Epithelial cell of prostate (primary cell): Measurements from ENCODE around the gene PERP.
"Not testable (repeated sequence)": the region's sequence is repeated elsewhere in the genome, so short reads cannot be mapped to it uniquely, and the experiment has no call there.

ENCODE experiments used
- DNase-seq: peaks from one replicate; pipeline ENCODE4 v3.0.0-alpha.2; 2011; ENCODE audit warnings: low read depth, low spot score
- H3K27ac ChIP-seq: fragments of 450-650 bp; 2 replicates; pipeline ENCODE4 v1.5.1; 2017; ENCODE audit warnings: mild to moderate bottlenecking

The PERP gene

DNA sequence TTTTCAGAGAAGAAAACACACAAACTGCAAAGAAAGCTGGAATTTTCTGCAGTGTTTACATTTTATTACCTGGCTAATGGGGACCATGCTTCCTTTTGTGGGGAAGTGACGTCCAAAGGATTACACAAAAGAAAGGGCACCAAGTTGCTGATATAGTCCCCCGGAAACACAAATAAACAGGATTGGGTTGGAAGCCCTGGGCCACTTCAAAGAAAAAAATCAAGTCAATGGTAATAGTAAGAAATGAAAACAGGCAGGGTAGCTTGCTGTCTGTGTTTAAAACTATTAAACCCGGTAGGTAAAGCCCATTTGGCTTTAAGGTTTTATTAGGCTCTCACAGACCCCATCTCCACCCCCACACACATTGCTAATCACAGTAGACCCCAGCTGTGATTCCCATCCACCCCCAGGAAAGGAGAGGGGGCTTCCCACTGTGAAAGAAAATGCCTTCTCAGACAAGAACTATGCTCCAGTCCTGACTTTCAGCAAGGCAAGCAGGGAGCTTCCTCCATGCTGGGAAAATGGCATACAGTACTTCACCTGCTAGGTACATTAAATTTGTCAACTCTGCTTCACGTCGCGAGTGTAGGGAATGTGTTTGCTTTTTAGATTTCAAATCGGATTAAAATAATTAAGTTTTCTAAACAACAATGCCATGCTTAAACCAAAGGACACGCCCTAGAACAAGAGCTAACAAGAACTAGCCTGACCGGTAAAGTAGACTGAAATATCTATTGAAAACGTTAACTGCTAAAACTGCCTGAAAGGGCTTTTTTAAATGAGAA lies 1.1 kb downstream of the PERP start:
- no peak for DNase-seq
- H3K27ac ChIP-seq: peak overlapping the region; percentile 97

DNA sequence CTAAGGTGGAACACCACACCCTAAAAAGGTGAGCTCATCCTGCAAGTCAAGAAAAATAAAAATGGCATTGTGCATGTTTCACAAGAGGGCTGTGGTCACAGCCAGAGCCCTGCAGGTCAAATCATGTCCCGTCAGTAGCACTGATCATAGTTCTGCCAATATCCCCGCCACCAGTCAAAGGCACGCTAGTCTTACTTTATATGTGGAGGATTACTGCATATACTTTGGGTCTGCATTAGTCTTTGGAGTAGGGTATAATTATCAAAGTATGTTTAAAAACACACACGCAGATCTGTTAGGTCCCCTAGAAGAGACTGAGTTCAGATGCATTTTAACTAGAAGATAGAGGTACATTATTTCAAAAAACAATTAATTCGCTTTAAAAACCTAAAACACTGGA lies 1.8 kb downstream of the PERP start:
- DNase-seq: peak; percentile 84
- peak overlapping the region; percentile 97 for H3K27ac ChIP-seq

DNA sequence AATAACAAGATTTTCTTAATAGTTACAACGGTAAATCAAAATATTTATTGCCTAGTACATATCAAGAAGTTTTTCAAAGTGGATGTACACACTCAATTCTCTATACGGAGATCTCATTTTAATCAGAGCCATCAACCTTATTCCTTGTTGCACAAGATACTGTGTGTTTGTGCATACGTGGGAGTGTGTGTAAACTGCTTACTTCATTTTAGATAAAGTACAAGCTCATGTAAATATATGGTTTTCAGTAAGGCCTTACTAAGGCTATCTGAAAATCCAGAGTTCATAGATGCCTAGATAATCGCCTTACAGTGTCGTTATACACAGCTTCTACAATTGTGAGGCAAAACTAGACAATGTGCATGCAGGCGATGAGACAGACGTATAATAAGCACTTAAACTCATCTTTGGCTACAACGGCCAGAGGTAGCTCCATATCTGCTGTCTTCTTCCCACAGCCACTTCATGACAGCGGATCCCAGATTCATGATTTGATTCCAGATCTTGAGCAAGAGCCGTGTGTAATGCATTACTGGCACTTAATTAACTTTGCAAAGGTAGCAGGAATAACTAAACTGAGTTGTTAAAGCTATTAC lies 2.5 kb downstream of the PERP start:
- no peak for DNase-seq
- peak overlapping the region; percentile 97 for H3K27ac ChIP-seq

DNA sequence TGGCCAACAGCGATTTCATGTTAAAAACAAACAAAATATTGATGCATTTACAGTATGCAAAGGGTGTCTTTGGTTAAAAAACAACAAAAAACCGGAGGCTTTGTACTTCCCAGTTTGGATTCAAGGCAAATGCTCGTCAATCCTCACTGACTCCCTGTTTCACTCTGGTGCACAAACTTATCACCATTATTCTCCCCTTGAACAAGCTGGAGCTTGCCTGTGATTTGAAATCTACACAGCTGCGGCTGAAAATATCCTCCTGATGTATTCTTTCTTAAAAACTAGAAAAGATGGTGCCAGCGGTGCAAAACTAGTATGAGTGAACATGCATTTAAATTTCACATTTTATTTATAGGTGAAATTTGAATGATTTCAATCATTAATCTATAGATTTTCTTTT lies 3.3 kb downstream of the PERP start:
- no peak for DNase-seq
- H3K27ac ChIP-seq: peak overlapping the region; percentile 97

DNA sequence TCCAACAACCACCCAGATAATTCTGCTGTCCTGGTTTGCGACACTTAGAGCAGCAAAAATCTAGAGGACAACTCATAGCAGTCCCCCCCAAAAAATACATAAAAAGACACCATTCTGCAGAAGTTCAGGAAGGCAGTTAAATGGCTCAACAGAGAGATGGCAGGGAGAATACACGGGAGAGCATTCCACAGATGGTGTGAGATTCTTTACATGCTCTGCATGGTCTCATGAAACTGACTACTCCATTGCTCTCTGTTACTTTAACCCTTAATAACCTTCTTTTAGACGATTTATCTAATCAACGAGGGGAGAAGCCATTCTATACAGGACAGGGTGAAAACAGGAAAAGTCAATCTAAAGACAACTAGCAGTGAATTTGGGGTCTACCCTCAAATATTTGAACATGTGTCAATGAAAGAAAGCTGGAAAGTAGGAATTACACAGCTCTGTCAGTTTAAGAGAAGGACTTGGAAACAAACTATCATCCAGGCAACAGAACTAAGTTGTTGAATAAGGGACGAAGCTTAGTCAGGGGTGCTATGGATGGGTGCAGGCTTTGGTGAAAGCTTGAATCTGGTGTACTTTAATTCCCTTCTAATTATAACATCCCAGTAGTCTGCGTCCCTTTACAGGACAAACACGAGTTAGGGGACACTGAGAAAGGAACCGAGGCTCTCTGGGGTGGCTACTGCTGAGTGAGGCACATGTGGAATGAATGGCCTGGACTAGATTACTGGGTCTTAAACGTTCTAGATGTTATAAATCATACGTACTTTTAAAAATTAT lies 5.1 kb downstream of the PERP start:
- DNase-seq: no peak
- H3K27ac ChIP-seq: peak overlapping the region; percentile 97

DNA sequence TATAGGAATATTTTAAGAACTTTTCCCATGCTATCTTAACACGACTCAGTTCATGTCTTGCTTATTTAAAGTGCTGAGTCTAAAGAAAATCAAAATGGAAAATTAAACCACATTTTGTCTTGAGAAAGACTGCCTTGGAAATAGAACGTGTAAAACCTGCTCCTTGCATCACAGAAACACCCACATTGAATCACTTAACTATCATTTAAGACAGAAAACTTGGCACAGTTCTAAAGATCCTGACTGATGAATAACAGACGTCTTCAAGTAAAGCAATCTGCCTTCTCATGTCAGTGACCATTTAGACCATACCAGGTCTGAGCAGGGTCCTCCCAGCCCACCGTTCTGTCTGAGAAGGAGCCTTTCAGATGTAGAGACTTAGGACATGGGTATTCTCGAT lies 7.4 kb downstream of the PERP start:
- H3K27ac ChIP-seq: peak overlapping the region; percentile 97
- DNase-seq: peak; percentile 86

DNA sequence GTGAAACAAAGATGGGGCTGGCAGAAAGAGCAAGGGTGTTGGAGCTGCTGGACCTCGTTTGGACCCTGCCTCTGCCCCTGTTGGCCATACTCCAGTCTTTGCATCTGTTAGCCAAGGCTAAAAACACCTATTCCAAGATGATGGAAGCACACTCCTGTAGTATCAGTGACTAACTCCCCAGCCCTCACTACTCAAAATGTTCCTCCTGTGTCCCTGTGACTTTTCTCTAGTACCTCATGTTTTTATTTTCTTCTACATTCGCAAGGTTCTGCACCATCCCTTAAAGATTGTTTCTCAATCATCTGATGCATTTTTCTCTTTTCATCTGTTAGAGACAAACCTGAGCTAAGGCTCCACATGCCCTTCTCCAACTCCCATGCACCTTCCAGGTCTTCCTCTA lies 8.9 kb downstream of the PERP start:
- H3K27ac ChIP-seq: peak overlapping the region; percentile 97
- DNase-seq: no peak

DNA sequence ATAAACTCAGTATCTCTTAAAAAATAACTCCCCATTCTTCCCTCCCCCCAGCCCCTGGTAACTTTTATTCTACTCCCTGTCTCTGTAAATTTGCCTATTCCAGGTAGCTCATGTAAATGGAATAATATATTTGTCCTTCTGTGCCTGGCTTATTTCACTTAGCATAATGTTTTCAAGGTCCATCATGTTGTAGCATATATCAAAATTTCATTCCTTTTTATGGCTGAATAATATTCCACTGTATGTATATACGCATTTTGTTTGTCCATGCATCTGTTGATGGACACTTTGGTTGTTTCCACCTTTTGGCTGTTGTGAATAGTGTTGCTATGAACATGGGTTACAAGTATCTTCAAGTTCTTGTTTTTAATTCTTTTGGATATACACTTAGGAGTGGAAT lies 13.0 kb downstream of the PERP start:
- H3K27ac ChIP-seq: peak overlapping the region; percentile 97
- no peak for DNase-seq

DNA sequence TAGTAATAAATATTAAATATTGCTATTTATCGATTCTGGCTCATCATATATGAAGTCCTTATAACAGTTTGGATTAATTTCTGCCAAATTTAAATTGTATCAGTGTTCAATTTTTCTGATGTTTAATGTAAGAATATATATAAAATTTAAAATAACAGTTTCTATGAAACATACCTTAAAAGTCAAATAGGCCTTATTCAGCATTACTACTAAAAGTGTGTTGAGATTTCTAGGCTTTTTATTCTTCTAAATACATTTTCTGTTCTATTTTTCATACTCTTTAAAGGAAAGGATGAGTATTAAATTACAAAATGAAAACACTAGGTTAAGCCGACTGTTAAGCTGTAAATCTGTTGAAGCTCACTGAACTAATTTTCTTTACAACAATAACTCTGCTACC lies 13.6 kb downstream of the PERP start:
- DNase-seq: no peak
- H3K27ac ChIP-seq: peak overlapping the region; percentile 97

DNA sequence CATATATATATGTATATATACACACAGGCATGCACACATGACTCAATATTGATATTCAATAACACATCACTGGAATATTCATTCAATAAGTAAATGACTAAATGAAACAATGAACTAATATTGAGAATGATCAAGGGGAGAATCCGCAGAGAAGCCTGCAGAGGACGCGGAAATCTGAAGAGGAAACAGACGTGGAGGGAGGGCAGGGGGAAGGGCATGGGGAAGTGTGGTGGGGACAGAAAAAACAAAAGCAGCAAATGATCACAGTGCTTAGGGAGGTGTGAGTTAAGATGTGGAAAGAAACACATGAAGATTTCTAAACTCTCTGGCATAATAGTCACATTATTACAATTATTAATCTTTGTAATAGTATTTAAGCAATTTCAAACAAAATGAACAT lies 14.5 kb downstream of the PERP start:
- DNase-seq: no peak
- H3K27ac ChIP-seq: peak overlapping the region; percentile 97

DNA sequence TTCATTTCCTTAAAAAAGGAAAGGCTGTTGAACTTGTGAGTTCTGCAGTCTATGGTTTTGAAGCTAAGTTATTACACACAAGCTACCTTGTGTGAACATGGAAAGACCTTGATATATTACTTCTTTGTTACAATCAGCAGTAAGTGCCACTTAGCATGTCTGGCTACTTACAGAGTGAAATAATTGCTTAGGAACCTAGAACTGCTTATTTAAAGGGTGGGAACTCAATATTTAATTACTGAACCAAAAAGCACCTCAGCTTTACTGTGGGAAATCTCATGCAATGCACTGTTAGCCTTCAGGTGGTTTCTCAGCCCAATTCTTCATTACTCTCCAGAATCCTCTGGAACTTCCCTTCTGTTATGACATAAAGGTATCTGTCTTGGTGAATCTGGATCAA lies 17.9 kb downstream of the PERP start:
- H3K27ac ChIP-seq: peak overlapping the region; percentile 97
- DNase-seq: no peak

DNA sequence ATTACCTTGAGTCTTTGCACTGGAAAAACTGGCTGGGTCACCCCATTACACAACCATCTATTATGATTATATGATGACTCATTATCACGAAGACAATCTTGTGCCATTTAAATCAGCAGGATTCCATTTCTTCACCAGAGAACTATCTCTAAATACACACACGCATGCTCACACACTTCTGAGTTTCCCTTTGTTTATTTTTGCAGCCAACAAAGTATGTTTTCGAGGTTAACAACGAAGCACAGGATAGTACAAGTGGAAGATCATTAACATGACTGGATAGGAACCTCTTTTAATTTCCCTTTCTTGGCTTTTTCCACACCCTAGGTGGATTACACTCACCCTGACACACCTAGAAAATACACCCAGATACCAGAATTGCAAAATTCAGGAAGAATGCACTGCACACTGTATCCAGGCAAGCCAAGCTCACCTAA lies 18.9 kb downstream of the PERP start:
- H3K27ac ChIP-seq: peak overlapping the region; percentile 97
- DNase-seq: peak; percentile 91

DNA sequence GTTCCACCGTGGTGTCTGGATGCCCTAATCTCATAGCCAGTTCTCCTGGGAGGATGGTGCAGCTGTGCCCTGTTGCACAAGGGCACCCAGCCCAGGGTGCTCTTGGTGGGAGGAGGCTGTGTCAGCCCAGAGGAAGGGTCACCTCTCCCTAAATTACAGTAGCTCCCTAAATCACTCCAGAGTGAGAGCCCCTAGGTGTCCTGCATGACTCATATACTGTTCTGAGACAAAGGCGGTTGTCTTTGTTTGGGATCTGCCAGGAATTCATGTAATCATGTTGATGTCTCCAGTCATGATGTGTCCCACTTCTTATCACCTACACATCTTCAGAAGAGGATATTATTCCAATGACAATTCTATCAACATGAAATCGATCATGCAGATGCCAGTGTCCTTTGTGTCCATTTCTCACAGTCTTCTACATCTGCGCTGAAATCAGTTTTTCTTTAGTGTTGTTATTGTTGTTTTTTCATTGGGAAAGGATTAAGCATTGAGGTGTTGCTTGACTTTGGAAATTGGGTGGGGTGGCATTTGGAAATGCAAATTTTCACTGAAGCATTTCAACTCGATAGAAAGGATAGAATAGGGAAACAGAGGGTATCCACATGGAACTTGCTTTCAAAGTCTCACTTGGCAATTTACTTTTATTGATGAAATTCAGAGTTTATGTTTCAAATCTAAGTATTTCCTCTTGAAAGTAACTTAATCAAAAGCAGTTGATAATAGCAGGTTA lies 19.5 kb downstream of the PERP start:
- peak overlapping the region; percentile 97 for H3K27ac ChIP-seq
- no peak for DNase-seq

DNA sequence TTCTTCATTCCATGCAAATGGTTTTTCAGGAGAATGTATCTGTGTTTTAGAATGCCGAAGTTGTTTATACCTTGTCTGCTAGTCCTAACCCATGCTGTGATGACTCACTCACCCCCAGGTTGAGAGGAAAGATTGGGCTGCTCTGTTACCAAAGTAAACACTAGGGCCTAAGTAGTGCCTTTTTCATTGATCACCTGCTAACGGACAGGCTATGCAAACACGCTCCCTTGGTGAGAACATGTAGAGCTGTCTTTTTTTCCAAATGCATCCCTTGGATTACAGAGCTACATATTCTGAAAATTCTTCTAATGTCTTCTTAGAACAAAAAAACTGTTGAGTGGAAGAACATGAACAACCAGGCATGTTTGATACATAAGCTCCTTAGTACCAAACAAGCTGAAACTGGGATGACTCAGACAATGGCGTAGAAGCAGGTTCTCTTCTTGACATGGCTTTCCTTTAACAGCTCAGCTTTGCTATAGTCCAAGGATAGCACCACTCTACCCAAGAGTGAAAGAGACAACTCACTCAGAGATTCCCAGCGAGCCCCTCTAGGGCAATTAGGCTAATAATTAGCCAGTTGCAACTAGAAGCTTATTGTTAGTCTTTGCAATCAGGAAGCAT lies 20.5 kb downstream of the PERP start:
- DNase-seq: peak; percentile 87

DNA sequence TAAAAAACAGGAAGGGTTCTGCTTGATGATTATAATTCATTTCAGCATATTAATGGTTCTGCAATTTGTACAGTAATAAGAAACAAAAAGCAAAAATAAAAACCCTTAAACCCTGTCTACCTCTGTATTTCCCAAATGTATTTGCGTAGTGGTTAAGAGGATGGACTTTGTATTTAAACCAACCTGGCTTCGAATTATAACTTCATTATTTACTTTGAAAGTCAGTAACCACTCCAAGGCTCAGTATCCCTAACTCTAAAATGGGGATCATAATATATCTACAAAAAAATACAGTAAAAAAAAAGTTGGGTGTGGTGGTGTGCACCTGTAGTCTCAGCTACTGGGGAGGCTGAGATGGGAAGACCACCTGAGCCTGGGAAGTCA lies 21.4 kb downstream of the PERP start:
- DNase-seq: no peak
- H3K27ac ChIP-seq: no peak overlapping the region

More for the DNA sequence above, 20.5 kb downstream of the PERP start:
- H3K27ac ChIP-seq: peak overlapping the region; percentile 97

DNA sequence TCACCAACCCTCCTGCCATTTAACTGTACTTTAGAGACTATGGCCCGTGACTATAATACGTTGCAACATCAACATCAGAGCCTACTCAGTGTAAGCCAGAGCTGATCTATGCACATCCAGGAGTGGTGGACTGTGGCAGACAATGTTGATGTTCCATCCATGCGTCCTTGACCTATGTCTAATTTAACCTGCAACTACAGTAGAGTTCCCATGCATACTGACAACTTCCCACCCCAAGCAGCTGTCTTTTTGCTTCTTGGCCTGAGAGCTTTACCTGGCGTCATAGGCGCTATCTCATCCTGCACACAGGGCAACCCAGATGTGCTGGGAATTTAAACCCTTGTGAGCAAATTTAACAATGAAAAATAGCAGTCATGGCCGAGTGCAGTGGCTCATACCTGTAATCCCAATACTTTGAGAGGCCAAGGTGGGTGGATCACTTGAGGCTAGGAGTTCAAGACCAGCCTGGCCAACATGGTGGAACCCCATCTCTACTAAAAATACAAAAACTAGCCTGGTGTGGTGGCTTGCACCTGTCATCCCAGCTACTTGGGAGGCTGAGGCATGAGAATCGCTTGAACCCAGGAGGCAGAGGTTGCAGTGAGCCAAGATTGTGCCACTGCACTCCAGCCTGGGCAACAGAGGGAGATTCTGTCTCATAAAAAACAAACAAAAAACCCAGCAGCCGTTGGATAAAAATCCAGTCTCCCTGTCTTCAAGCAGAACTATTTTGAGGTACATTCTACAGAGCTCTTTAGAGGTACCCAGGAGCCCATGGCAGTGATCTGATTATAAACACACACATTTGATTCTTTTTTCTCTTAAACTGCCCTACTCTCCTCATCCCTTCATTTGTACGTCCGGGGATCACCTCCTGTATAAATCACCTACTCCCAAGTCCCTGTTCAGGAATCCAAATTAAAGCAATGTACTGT lies 22.0 kb downstream of the PERP start:
- DNase-seq: no peak
- H3K27ac ChIP-seq: no peak overlapping the region

DNA sequence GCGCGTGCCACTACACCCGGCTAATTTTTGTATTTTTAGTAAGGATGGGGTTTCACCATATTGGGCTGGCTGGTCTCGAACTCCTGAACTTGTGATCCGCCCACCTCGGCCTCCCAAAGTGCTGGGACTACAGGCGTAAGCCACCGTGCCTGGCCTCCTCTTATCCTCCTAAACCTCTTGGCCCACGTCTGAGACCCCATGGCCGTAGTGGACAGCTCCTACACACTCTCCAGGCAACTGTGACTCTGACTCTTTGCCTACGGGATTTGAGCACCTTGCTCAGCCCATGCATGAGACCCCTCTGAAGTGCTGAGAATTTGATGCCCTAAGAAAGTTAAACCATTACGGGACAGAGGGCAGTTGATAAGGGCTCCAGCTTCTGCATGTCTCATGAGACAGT lies 25.0 kb downstream of the PERP start:
- DNase-seq: no peak
- no peak overlapping the region for H3K27ac ChIP-seq

DNA sequence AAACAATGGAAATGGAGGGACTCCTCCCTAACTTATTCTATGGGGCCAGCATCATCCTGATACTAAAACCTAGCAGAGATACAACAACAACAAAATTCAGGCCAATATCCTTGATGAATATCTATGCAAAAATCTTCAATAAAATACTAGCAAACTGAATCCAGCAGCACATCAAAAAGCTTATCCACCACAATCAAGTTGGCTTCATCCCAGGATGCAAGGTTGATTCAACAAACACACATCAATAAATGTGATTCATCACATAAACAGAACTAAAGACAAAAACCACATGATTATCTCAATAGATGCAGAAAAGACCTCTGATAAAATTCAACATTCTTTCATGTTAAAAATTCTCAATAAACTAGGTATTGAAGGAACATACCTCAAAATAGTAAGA lies 27.7 kb downstream of the PERP start:
- not testable (repeated sequence) for H3K27ac ChIP-seq, DNase-seq

DNA sequence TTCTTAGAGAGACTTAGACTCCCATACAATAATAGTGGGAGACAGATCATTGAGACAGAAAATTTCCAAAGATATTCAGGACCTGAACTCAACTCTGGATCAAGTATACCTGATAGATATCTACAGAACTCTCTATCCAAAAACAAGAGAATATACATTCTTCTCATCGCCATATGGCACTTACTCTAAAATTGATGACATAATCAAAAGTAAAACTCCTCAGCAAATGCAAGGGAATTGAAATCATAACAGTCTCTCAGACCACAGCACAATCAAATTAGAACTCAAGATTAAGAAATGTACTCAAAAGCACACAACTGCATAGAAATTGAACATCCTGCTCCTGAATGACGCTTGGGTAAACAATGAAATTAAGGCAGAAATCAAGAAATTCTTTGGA lies 28.7 kb downstream of the PERP start:
- H3K27ac ChIP-seq: no peak overlapping the region
- DNase-seq: no peak
